T-cell (primary cell): ENCODE results near the gene CD300C. TPM values are rescaled to one million over a fixed set of nuclear protein-coding genes. Genes with fewer than 3 reads are reported as not detected.
"Not testable (repeated sequence)": the region's sequence is repeated elsewhere in the genome, so short reads cannot be mapped to it uniquely, and the experiment has no call there.

Experiments
- ATAC-seq, 4 experiments: fragments of 200-7000 bp in 3 of 4; fragments of 150-1000 bp in 1 of 4; cut with Tn5 transposase; replicated peaks in 1 of 4; 1 replicate in 3 of 4; 2 replicates in 1 of 4; pipeline ENCODE4 v1.10.0; 2021; ENCODE audit warnings: moderate library complexity in 3 of 4, mild to moderate bottlenecking in 2 of 4, moderate number of reproducible peaks in 1 of 4
- CTCF ChIA-PET, 2 donors: fragments of 300-600 bp; sonication (Branson Sonifier 250); formaldehyde crosslinking; loops; one replicate each; lab custom pipeline; 2022; ENCODE audit warnings: antibody characterized with exemption in 2 of 2; lab: Charles Lee
- POLR2A ChIA-PET, 2 donors: fragments of 300-600 bp; sonication (Branson Sonifier 250); formaldehyde crosslinking; loops; one replicate each; lab custom pipeline; 2022; ENCODE audit warnings: antibody characterized with exemption in 2 of 2; lab: Charles Lee
- DNase-seq, 35 experiments: peaks; one replicate each; pipeline versions ENCODE4 v3.0.0 to v3.0.0-alpha.2; 2013 to 2023
- H3K27ac ChIP-seq: one replicate; pipeline ENCODE4 v1.5.1; 2013; ENCODE audit warnings: low read length
- H3K27me3 ChIP-seq, 2 experiments: replicated peaks in 1 of 2; 1 replicate in 1 of 2; 2 replicates in 1 of 2; pipeline versions ENCODE4 v1.6.1 to v1.7.0; 2013; ENCODE audit warnings: low read length in 1 of 2, mixed read lengths in 1 of 2; ENCODE audit not compliant: control insufficient read depth in 2 of 2, insufficient read depth in 2 of 2; ENCODE audit errors: extremely low read depth in 1 of 2
- H3K36me3 ChIP-seq, 2 donors: 1 replicate in 1 of 2; 2 replicates in 1 of 2; pipeline versions ENCODE4 v1.6.1 to v1.7.0; 2013; ENCODE audit warnings: low read length in 1 of 2; ENCODE audit not compliant: control insufficient read depth in 2 of 2, insufficient read depth in 1 of 2; ENCODE audit errors: extremely low read depth in 1 of 2
- H3K4me1 ChIP-seq, 2 experiments: 1 replicate in 1 of 2; 2 replicates in 1 of 2; pipeline versions ENCODE4 v1.6.1 to v1.7.0; 2013; ENCODE audit warnings: low read length in 2 of 2, mixed read lengths in 1 of 2; ENCODE audit not compliant: insufficient read depth in 2 of 2, control insufficient read depth in 1 of 2; ENCODE audit errors: extremely low read depth in 1 of 2
- H3K4me3 ChIP-seq, 2 donors: 1 replicate in 1 of 2; 2 replicates in 1 of 2; pipeline versions ENCODE4 v1.5.1 to v1.7.0; 2013; ENCODE audit warnings: mild to moderate bottlenecking in 2 of 2, low read length in 1 of 2, moderate library complexity in 1 of 2; ENCODE audit not compliant: control insufficient read depth in 1 of 2; ENCODE audit errors: extremely low read depth in 1 of 2
- H3K9me3 ChIP-seq: 2 replicates; pipeline ENCODE4 v1.7.0; 2013
- H3K27ac Mint-ChIP-seq, 2 donors: one replicate each; pipeline ENCODE4 v1.8.0; 2020 to 2021; ENCODE audit warnings: mild to moderate bottlenecking in 2 of 2, mixed read lengths in 2 of 2
- H3K27me3 Mint-ChIP-seq, 2 donors: one replicate each; pipeline ENCODE4 v1.8.0; 2021 to 2022; ENCODE audit warnings: mixed read lengths in 2 of 2
- H3K36me3 Mint-ChIP-seq: one replicate; pipeline ENCODE4 v1.8.0; 2021; ENCODE audit warnings: mixed read lengths
- H3K4me1 Mint-ChIP-seq, 3 donors: one replicate each; pipeline ENCODE4 v1.8.0; 2020 to 2022; ENCODE audit warnings: mixed read lengths in 3 of 3, mild to moderate bottlenecking in 1 of 3
- H3K4me3 Mint-ChIP-seq, 3 donors: one replicate each; pipeline ENCODE4 v1.8.0; 2020 to 2022; ENCODE audit warnings: mild to moderate bottlenecking in 3 of 3, mixed read lengths in 3 of 3, moderate library complexity in 3 of 3
- H3K9me3 Mint-ChIP-seq, 3 donors: one replicate each; pipeline ENCODE4 v1.8.0; 2020 to 2022; ENCODE audit warnings: mixed read lengths in 3 of 3
- WGBS: methylation state at CpG from one replicate; pipeline ENCODE4 v1.1.5; 2013; ENCODE audit warnings: missing lambda C conversion rate; ENCODE audit not compliant: insufficient coverage; 5-methylcytosine and 5-hydroxymethylcytosine counted together
- total RNA-seq, 35 experiments: library from RNA in 6 of 35; stranded (reverse) in 6 of 35; fragments of 120-200 nt in 1 of 35; gene quantifications; one replicate each; pipeline versions ENCODE4 v1.2.1 to v1.2.4 and lab custom pipeline; 2013 to 2026

Gene CD300C
- total RNA-seq, 5 donors from 2014 or later (not counting 1 experiment from before 2014, with no cell fraction given): 0.18 TPM; not detected in 4

DNA sequence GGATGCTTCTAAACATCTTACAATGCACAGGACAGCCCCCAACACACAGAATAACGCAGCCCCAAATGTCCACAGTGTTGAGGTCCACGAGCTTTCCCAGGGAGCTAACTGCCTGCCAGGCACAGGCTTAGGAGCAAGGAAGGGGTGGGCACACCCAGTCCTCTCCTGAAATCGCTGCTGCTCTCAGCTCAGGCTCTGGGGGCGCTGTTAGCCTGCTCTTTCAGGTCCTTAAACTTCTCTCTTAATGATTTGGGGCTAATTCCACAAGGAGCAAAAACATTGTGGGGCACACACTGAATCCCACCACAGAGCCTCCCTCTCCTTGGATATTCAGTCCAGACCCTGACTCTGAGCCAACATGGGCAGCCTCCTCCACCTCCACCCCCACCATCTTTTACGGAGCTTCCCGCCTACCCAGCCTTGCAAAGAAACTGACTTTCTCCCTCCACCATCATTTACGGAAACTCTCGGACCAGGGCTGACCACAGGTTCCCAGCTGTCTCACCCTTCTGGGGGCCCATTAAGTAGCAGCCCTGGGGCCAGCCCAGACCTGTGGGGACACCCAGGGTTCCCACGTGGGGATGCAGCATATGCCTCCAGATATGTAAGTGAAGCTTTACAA, 20.3 kb upstream of the CD300C start:
- H3K4me3 ChIP-seq: no peak overlapping the region
- H3K27ac ChIP-seq: no peak overlapping the region
- H3K9me3 ChIP-seq: no peaks in the 10 kb centered on the region
- 40% methylated on average over 9 of the region's 9 CpGs for WGBS
- H3K9me3 Mint-ChIP-seq: no peaks in the 10 kb centered on the region
- no peaks in the 10 kb centered on the region for H3K36me3 ChIP-seq
- H3K4me1 ChIP-seq: peaks cover 0 to 2% of the 10 kb centered on the region in 2 experiments
- H3K27ac Mint-ChIP-seq: no peak overlapping the region
- DNase-seq (peak in 17 of 35 experiments; percentile 8 to 49 (median 20)), ATAC-seq (no peak)
- no peaks in the 10 kb centered on the region for H3K36me3 Mint-ChIP-seq
- CTCF ChIA-PET: interaction anchor here in 1 of 2 donors (1.4 to 1.6 kb wide), 2 partner anchors 26 to 298 kb away, joined by 3 read pairs; partner anchors contain the start of gene CD300LD
- POLR2A ChIA-PET: no interaction called here
- peaks cover 0 to 11% (median 0%) of the 10 kb centered on the region in 3 donors for H3K4me1 Mint-ChIP-seq
- no peak overlapping the region for H3K4me3 Mint-ChIP-seq
- H3K27me3 ChIP-seq: peaks cover 0 to 72% of the 10 kb centered on the region in 2 experiments
- H3K27me3 Mint-ChIP-seq: peaks cover 20 to 58% of the 10 kb centered on the region in 2 donors

DNA sequence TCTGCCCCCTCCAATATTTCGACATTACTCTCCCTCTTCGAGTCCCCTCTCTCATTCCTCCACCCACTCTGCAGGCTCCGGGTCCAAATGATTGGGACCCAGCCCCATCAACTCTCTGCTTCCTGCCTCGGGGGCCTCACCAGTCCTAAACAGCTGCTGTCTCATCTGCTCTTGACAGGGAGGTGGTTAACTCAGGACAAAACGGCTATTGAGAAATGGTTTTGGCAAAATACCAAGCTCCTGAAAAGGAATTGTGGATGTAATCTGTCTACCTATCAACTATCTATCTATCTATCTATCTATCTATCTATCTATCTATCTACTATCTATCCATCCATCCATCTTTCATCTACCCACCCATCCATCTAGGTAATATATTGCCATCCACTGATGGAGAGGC, 19.2 kb upstream of the CD300C start:
- H3K27me3 Mint-ChIP-seq: peaks cover 20 to 51% of the 10 kb centered on the region in 2 donors
- peaks cover 0 to 11% (median 0%) of the 10 kb centered on the region in 3 donors for H3K4me1 Mint-ChIP-seq
- Histone ChIP-seq H3K4me3 (no peak overlapping the region), H3K27ac (no peak overlapping the region), H3K36me3 (no peaks in the 10 kb centered on the region), H3K9me3 (no peaks in the 10 kb centered on the region), H3K27me3 (peaks cover 0 to 67% of the 10 kb centered on the region in 2 experiments), H3K4me1 (peaks cover 0 to 2% of the 10 kb centered on the region in 2 experiments)
- ChIA-PET CTCF (interaction anchor here in 1 of 2 donors (0.6 to 1.4 kb wide), 2 partner anchors 184 to 299 kb away, joined by 3 read pairs; no protein-coding TSS in a partner anchor), POLR2A (interaction anchor here in 1 of 2 donors (0.6 kb wide), 1 partner anchor 85 kb away, joined by 3 read pairs; no protein-coding TSS in a partner anchor)
- no peak overlapping the region for H3K27ac Mint-ChIP-seq
- no peak for DNase-seq
- H3K9me3 Mint-ChIP-seq: no peaks in the 10 kb centered on the region
- WGBS: no CpG with 5 or more reads among the region's 5 CpGs
- H3K36me3 Mint-ChIP-seq: no peaks in the 10 kb centered on the region
- ATAC-seq: no peak
- H3K4me3 Mint-ChIP-seq: no peak overlapping the region

- Histone ChIP-seq H3K9me3 (no peaks in the 10 kb centered on the region), H3K27me3 (peaks cover 0 to 50% of the 10 kb centered on the region in 2 experiments), H3K4me1 (peaks cover 0 to 2% of the 10 kb centered on the region in 2 experiments), H3K4me3 (no peak overlapping the region), H3K36me3 (no peaks in the 10 kb centered on the region), H3K27ac (no peak overlapping the region)
- Mint-ChIP-seq H3K9me3 (no peaks in the 10 kb centered on the region), H3K27ac (peak overlapping the region in 1 of 2 donors; percentile 10), H3K36me3 (no peaks in the 10 kb centered on the region), H3K4me3 (no peak overlapping the region), H3K4me1 (peaks cover 9 to 12% (median 9%) of the 10 kb centered on the region in 3 donors), H3K27me3 (peaks cover 12 to 34% of the 10 kb centered on the region in 2 donors)
- DNase-seq: no peak
- 90% methylated on average over 1 of the region's 1 CpG for WGBS
- no peak for ATAC-seq
- ChIA-PET CTCF (no interaction called here), POLR2A (no interaction called here)
Measured at GRCh38 chr17:74563358-74563757, 17.4 kb upstream of the CD300C start.

DNA sequence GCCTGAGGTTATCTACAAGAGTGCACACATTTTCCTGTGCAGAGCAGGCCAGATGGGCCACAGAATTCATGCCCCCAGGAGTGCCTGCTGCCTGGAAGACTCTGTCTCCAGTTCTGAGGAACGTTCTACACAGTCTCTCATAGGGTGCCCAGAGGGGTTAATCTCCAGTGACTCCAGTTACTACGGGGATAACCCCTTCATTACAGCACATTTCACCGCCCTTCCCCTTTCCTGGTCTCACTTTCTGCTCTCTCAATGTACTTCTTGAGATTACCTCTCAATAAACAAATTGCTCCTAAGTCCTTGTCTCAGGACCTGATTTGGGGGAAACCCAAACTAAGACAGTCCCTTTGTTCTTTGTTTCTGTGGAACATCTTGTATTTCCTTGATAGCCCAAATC, 15.7 kb upstream of the CD300C start:
- WGBS: 51% methylated on average over 3 of the region's 3 CpGs
- Histone ChIP-seq H3K27me3 (peaks cover 0 to 38% of the 10 kb centered on the region in 2 experiments), H3K36me3 (no peaks in the 10 kb centered on the region), H3K9me3 (no peaks in the 10 kb centered on the region), H3K27ac (no peak overlapping the region), H3K4me1 (peaks cover 0 to 2% of the 10 kb centered on the region in 2 experiments), H3K4me3 (no peak overlapping the region)
- peaks cover 5 to 28% of the 10 kb centered on the region in 2 donors for H3K27me3 Mint-ChIP-seq
- no peak overlapping the region for H3K4me3 Mint-ChIP-seq
- ATAC-seq (no peak), DNase-seq (no peak)
- H3K4me1 Mint-ChIP-seq: peaks cover 8 to 9% (median 9%) of the 10 kb centered on the region in 3 donors
- no peaks in the 10 kb centered on the region for H3K9me3 Mint-ChIP-seq
- POLR2A ChIA-PET: no interaction called here
- CTCF ChIA-PET: no interaction called here
- no peaks in the 10 kb centered on the region for H3K36me3 Mint-ChIP-seq
- H3K27ac Mint-ChIP-seq: no peak overlapping the region

GRCh38 chr17:74558882-74559519, 13.1 kb upstream of the CD300C start:
- CTCF ChIA-PET: no interaction called here
- Histone ChIP-seq H3K36me3 (no peaks in the 10 kb centered on the region), H3K4me1 (no peaks in the 10 kb centered on the region), H3K27ac (no peak overlapping the region), H3K4me3 (no peak overlapping the region), H3K27me3 (peaks cover 0 to 21% of the 10 kb centered on the region in 2 experiments), H3K9me3 (no peaks in the 10 kb centered on the region)
- peak in 1 of 4 experiments; percentile 62 for ATAC-seq
- Mint-ChIP-seq H3K4me3 (peak overlapping the region in 1 of 3 donors; percentile 30), H3K36me3 (no peaks in the 10 kb centered on the region), H3K27me3 (peaks cover 5 to 16% of the 10 kb centered on the region in 2 donors), H3K9me3 (peaks cover 0 to 4% (median 0%) of the 10 kb centered on the region in 3 donors), H3K4me1 (peaks cover 8 to 9% (median 9%) of the 10 kb centered on the region in 3 donors), H3K27ac (no peak overlapping the region)
- 27% methylated on average over 4 of the region's 6 CpGs for WGBS
- POLR2A ChIA-PET: no interaction called here
- no peak for DNase-seq

- 90% methylated on average over 4 of the region's 4 CpGs for WGBS
- H3K36me3 Mint-ChIP-seq, DNase-seq, CTCF ChIA-PET, H3K9me3 Mint-ChIP-seq, H3K4me1 Mint-ChIP-seq, POLR2A ChIA-PET, ATAC-seq, H3K27ac Mint-ChIP-seq, H3K9me3 ChIP-seq, H3K4me3 Mint-ChIP-seq, H3K4me1 ChIP-seq, H3K27me3 Mint-ChIP-seq, H3K27ac ChIP-seq, H3K36me3 ChIP-seq, H3K4me3 ChIP-seq: not testable (repeated sequence)
- peaks cover 0 to 18% of the 10 kb centered on the region in 2 experiments for H3K27me3 ChIP-seq
Measured at GRCh38 chr17:74558402-74558801, 12.5 kb upstream of the CD300C start.
